Middle frontal gyrus (tissue), 1 donor: ENCODE measurements around the gene CHAC2.
A peak's percentile ranks its signal among the peaks of the same experiment; 100 is the strongest.
"Not testable (repeated sequence)": the region's sequence is repeated elsewhere in the genome, so short reads cannot be mapped to it uniquely, and the experiment has no call there.

ENCODE experiments used
- DNase-seq: peaks from one replicate; pipeline ENCODE4 v3.0.0-alpha.2; 2015; ENCODE audit warnings: low spot score; ENCODE audit errors: extremely low spot score

Gene CHAC2

DNA sequence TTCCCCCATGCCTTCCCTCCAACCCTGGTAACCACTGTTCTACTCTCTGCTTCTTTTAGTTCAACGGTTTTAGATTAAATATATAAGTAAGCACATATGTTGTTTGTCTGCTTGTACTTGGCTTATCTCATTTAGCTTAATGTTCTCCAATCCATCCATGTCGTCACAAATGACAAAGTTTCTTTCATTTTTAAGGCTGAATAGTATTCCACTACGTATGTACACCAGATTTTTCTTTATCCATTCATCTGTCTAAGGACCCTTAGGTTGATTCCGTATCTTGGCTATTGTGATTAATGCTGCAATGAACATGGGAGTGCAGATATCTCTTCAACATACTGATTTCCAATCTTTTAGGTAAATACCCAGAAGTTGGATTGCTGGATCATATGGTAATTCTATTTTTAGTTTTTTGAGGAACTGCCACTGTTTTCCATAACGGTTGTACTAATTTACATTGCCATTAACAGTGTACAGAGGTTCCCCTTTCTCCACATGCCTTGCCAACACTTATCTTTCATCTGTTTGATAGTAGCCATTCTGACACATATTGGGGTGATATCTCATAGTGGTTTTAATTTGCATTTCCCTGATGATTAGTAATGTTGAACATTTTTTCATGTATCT, 11.0 kb downstream of the CHAC2 start:
- no peak for DNase-seq

DNA sequence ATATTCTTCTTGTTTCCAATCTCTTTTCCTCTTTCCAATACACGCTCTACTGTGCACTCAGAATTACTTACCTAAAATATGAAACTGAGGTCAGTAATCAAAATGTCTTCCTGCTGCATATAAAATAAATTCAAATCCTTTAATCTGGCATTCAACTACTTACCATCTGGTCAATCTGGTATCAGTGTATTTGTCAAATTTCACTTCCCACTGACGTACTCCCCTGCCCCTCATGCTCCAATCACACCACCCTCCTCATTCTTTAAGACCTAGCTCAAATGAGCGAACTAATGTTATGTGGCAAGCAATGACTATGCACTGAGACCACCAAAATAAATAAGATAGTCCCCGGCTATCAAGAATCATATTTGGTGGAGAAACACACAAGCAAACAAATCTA, 12.5 kb downstream of the CHAC2 start:
- DNase-seq = no peak

DNA sequence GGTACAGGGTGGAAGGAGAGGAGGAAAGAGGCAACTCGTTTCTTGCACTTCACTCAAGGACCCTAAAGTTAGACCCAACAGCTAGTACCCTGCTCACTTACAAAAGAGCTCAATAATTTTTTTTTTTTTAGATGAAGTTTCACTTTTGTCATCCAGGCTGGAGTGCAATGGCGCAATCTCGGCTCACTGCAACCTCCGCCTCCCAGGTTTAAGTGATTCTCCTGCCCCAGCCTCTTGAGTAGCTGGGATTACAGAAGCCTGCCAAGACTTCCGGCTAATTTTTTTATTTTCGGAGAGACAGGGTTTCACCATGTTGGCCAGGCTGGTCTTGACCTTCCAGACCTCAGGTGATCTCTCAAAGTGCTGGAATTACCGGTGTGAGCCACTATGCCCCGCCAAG, 15.1 kb downstream of the CHAC2 start:
- no peak for DNase-seq

DNA sequence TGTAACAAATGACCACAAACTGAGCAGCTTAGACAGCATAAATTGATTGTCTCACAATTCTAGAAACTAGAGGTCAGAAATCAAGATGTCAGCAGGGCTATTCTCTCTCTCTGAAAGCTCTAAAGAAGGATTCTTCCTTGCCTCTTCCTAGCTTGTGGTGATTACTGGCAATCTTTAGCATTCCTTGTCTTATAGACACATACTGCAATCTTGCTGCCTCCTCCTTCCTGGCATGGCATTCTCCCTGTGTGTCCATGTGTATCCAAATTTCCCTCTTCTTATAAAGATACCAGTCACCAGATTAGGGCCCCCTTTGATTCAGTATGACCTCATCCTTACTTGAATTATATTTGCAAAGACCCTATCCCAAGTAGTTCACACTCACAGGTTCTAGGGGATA, 16.8 kb downstream of the CHAC2 start:
- DNase-seq = no peak

DNA sequence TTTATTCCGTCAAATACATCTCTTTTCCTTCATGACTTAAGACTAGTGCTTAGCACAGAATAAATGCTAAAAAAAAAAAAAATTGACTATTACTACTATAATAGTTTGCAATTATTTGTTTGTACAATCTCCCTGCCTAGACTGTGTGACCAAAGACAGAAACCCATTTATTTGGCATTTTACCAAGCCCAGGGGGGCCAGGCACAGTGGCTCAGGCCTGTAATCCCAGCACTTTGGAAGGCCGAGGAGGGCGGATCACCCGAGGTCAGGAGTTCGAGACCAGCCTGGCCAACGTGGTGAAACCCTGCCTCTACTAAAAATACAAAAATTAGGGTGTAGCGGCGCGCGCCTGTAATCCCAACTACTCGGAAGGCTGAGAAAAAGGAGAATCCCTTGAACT, 17.8 kb downstream of the CHAC2 start:
- no peak for DNase-seq

DNA sequence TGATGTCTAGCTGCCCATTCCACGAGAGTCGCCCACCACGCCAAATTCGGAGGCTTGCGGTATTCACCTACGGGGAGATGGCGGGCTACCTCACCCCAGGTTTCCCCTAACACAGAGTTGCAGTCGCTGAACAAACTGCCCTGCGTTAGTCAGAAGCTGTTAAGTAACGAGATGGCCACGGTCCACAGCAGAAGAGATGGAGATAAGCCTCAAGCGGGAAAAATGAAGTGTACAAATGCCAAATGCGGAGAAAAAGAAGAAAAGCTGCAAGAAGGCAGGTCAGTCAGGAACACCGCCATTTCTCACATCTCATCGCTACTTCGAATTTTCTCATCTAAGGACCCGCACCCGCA, 18.7 kb downstream of the CHAC2 start:
- DNase-seq = no peak

DNA sequence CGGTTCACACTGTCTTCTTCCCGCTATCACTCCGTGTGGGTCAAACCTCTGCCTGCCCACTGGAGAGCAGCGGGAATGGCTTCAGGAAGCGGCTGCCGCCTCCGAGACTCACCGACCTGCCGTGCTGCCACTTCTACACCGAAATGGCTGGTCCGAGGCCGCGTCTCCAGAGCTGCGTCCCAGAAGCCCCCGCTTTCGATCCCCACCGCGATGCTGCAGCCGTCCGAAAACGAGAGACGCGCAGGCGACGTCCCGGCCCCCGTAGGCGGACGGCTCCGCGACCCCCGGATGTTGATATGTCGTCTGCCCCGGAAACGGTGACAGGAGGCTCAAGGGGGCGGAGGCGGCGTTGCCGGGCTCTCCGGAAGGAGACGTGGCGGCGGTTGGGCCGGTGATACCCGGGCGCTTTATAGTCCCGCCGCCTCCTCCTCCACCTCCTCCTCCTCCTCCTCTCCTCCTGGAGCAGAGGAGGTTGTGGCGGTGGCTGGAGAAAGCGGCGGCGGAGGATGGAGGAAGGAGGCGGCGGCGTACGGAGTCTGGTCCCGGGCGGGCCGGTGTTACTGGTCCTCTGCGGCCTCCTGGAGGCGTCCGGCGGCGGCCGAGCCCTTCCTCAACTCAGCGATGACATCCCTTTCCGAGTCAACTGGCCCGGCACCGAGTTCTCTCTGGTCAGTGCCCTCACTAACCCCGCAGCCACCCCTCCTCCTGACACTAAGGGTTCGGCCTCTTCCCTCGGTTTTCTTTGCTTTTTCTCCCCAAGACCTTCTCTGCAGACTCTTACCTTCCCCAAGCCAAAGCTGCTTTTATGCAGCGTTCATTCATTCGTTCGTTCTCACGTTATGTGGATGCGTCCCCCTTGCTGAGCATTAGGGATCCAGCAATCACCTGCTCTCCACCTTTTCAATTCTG, 19.4 kb downstream of the CHAC2 start, which contains the start of the genes ASB3 and ERLEC1:
TSS of gene ASB3 (minus strand) at position 249 of the 909 bp plus-strand sequence. CDS start 21,381 bp downstream, outside the sequence.
TSS of gene ERLEC1 (plus strand) at position 340 of the 909 bp plus-strand sequence. CDS start at position 507, 167 bp downstream.
- DNase-seq = peak; percentile 86

DNA sequence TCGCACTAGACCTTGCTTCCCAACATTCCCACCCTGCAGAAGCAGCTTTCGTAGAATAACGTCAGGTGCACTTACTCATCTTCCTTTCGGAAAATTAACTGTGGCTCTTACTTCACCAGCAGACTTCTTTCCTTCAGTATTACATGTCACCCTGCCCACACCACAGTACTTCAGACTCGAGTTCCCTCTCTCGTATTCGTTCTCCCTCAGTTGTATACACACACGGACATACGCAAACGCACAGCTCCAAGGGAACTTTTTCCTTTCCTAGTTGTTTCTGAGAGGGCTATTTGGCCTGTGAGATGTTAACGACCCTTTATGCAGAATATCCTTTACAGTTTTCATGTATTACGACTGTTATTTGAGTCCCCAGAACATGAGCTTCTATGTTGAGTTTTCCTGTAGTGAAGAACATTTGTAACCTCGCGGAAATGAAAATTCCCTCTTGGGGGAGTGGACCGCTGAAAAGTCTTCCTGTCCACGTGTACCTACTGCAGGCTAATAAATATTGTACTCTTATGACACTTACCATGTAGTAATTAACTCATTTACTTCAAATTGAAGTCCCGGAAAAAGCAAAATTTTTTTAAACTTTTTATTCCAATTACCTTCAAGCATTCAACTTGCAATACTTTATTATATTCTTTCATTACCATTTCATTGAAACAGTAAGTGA, 20.1 kb downstream of the CHAC2 start:
- DNase-seq = no peak

DNA sequence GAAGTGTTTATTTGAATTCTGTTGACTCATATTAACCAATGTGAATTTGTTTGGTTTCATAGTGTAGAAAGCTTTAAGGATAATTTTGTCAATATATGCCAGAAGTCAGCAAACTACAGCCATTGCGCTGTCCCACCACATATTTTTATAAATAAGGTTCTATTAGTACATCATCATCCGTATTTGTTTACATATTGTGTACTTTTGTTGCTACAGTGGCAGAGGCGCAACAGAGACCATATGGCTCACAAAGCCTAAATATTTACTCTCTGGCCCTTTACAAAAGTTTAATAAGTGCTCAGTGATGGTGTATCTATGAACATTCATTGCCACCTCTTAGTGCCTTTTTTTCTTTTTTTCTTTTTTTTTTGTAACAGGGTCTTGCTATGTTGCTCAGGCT, 25.7 kb downstream of the CHAC2 start:
- no peak for DNase-seq

DNA sequence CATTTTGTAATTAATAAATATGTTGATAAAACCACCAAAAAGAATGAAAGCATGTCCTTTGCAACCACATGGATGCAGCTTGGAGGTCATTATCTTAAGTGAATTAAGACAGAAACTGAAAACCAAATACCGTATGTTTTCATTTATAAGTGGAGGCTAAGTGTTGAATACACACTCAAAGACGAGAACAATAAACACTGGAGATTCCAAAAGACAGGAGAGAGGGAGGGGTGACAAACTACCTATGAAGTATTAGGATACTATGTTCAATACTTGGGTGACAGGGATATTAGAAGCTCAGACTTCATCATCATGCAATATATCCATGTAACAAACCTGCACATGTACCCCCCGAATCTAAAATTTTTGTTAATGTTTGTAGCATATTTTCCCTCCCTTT, 26.2 kb downstream of the CHAC2 start:
- no peak for DNase-seq

DNA sequence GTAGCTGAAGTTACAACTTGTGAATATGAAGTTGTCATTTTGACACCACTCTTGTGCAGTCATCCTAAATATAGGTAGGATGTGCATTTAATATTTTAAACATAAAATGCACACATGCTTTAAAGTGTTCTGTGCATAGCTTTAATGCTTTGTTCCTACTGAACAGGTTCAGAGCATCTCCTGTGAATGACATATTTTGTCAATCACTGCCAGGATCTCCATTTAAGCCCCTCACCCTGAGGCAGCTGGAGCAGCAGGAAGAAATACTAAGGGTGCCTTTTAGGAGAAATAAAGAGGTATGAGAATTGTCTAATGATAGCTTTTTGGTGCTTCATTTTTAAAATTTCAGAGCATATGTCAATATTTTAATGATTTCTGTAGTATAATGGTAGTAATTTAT, 33.9 kb downstream of the CHAC2 start:
- DNase-seq = no peak

DNA sequence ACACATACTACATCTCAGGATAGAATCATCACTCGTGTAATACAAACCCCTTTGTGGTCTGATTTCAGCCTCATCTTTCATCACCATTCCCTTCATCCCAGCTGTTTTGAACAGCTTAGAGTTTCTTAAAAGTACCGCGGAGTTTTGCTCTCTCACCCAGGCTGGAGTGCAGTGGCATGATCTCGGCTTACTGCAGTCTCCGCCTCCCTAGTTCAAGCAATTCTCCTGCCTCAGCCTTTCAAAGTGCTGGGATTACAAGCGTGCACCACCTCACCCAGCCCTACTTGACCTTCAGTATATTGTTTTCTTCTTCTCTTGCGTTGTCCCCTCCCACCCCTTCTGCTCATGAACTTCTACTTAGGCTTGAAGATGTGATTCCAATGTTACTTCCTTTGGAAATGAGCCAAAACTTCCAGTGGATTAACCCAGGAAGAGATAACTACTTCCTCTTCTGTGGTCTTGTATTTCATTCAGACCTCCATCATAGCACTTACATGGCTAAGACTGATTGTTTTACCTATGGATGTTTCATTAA, 35.1 kb downstream of the CHAC2 start:
- no peak for DNase-seq

DNA sequence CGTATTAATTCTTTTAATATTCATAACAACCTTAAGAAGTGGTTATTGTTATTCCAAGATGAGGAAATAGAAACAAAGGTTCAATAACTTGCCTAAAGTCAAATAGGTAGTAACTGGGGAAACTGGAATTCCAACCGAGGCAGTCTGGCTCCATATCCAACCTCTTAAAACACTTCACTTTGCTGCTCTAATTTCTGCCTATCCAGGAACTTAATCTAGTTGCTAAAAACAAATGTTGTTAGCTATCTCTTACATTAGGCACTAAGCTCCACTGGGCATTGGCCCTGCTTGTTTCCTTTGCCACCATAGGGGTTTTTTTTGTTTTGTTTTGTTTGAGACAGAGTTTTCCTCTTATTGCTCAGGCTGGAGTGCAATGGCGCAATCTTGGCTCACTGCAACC, 44.0 kb downstream of the CHAC2 start:
- DNase-seq = no peak

DNA sequence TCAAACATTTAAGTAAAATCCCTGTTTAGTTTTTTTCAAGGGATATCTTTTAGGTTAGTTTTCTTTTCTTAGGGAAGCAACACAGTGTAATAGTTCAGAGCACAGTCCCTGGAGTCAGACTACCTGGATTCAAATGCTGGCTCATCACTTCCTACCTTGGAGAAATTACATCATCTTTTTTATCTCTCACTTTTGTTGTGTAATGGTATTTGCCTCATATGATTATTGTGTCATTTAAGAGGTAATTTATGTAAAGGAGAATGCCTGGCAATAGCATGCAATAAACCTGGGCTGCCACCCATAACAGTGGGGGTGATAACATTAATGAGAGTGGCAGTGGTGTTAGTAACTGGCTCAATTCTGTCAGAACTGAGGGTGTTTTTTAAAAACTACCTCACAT, 45.5 kb downstream of the CHAC2 start:
- DNase-seq = no peak

DNA sequence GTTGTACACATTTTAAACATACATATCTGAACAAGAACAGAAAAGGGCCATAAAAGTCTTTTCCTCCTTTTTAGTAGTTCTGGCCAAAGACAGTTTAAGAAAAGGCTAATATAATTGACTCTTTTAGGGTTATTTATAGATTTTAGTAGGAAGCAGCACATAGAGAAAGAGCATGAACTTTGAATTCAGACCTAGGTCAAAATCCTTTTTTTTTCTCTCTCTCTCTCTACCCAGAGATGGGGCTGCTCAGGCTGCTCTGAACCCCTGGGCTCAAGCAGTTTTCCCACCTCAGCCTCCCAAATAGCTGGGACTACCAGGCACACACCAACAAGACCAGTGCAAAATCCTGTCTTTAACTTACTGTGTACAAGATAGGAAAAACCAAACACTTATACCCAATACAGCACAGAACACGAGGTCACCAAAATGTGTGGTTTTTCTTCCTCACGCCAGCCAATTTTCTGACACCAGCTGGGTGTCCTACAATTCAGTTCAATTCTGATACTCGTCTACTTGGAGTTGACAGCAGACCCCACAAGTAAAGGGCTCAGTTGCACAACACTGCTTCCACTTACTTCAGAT, 51.3 kb downstream of the CHAC2 start:
- DNase-seq = no peak

DNA sequence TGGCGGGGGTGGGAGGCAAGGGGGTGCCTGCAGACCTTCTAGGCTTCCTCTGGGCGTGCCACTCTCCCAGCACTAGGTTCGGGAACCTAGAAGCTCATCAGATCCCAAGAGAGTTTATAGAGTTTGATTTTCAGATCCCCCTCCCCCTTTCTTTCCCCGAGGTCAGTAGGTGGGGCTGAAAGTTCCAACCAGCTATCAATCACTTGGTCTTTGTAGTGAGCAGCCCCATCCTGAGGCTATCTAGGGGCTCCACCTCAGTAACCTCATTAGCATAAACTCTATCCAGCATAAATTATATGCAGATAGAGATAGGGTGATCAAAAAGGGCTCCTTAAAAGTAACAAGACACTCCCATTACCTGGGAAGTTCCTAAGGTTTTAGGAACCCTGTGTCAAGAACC, 52.0 kb downstream of the CHAC2 start:
- DNase-seq = no peak

DNA sequence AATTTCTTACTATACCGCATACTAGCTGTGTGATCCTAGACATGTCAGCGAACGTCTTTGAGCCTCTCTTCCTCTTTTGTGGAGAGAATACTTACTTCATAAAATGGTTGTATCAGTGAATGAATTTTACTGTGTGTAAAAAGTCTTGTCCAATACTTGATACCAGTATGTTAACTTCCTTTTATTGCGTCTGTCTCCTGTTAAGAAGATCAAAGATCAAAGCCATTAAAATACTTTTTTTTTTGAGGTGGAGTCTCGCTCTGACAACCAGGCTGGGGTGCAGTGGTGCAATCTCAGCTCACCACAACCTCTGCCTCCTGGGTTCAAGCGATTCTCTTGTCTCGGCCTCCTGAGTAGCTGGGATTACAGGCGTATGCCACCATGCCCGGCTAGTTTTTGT, 52.4 kb downstream of the CHAC2 start:
- no peak for DNase-seq

DNA sequence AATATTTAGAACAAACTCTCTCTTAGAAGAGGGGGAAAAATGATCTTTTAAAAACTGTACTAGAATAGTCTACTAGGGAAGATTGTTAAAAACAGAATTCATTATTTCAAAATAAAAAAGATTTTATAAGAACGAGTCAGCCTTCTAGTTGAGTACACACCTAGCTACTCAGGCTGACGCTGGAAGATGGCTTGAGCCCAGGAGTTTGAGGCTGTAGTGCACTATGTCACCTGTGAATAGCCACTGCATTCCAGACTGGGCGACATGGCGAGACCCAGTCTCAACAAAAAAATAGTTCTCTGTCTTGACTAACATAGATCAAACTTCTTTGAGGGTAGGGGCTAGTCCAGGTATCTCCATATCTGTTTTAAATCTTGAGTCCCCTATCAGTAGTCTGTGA, 53.1 kb downstream of the CHAC2 start:
- no peak for DNase-seq

DNA sequence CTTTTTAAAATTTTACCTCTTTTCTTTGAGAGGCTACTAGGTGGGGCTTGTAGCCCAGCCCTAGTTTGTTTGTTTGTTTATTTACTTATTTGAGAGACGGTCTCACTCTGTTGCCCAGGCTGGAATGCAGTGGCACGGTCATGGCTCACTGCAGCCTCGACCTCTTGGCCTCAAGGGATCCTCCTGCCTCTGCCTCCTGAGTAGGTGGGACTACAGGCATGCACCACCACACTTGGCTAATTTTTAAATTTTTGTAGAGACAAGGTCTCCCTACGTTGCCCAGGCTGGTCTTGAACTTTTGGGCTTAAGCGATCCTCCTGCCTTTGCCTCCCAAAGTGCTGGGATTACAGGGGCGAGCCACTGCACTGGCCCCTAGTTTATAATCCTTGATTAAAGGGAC, 54.2 kb downstream of the CHAC2 start:
- no peak for DNase-seq

DNA sequence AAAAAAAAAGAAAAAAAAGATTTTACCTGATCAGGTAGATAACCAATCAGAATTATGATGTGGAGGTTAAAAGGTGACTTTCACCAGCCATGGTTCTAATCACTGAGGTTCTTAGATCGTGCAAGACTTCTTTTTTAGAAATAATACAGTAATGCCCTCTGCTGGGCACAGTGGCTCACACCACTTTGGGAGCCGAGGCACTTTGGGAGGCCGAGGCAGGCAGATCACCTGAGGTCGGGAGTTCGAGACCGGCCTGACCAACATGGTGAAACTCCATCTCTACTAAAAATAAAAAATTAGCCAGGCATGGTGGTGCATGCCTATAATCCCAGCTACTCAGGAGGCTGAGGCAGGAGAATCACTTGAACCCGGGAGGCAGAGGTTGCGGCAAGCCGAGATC, 56.0 kb downstream of the CHAC2 start:
- not testable (repeated sequence) for DNase-seq
